CD4-positive, alpha-beta T cell treated with Interleukin-2 at 100 ng/mL for 4 hours (primary cell): ENCODE data around the gene IFITM10.

ENCODE experiments used
- DNase-seq: peaks from one replicate; pipeline ENCODE4 v3.0.0-alpha.2; 2020; ENCODE audit warnings: low spot score

IFITM10 gene

GRCh38 chr11:1750481-1750839, at the start of gene IFITM10:
TSS of gene IFITM10 (minus strand) at chr11:1750595. CDS start at chr11:1750442, 153 bp downstream.
- DNase-seq = no peak

DNA sequence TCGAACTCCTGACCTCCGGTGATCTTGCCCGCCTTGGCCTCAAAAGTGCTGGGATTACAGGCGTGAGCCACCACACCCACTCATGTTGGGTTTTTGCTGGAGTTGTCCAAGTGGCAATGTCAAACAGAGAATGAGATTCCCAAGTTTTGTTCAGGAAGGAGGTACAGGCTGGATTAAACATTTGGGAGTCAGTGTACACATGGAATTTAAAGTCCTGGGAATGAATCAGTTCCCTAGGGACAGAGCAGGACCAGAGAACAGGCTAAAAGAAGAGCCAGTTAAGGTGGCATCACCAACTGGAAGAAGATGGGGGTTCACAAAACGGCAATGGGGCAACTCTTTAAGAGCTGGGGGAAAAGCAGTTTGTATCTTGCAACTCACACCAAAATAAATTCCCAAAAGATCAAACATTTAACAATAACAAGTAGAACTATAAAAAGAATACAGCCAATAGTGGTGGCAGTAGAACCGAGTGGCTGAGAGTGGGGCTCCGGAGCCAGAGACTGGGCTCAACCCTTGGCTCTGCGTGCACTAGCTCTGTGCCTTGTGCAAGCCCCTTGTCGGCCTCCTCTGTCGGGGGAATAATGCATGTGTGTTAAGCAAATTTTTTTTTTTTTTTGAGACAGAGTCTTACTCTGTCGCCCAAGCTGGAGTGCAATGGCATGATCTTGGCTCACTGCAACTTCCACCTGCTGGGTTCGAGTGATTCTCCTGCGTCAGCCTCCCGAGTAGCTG, 47.2 kb upstream of the IFITM10 start:
- DNase-seq = no peak

GRCh38 chr11:1796413-1797011, 46.1 kb upstream of the IFITM10 start:
- DNase-seq = no peak

- no peak for DNase-seq
Observed at GRCh38 chr11:1793081-1793480, 42.7 kb upstream of the IFITM10 start.

DNA sequence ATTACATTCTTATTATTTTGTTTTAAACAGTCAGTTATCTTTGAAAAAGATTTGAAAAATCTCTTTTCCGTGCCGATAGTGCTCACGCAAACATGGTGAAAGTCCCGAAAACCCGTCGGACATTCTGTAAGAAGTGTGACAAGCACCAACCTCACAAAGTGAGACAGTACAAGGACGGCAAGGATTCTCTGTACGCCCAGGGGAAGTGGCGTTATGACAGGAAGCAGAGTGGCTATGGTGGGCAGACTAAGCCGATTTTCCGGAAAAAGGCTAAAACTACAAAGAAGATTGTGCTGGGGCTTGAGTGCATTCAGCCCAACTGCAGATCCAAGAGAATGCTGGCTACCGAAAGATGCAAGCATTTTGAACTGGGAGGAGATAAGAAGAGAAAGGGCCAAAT, 42.1 kb upstream of the IFITM10 start:
- no peak for DNase-seq

GRCh38 chr11:1791912-1792311, 41.5 kb upstream of the IFITM10 start:
- no peak for DNase-seq

GRCh38 chr11:1786466-1786865, 36.1 kb upstream of the IFITM10 start:
- DNase-seq = no peak

- no peak for DNase-seq
Observed at GRCh38 chr11:1785749-1786413, 35.5 kb upstream of the IFITM10 start.

DNA sequence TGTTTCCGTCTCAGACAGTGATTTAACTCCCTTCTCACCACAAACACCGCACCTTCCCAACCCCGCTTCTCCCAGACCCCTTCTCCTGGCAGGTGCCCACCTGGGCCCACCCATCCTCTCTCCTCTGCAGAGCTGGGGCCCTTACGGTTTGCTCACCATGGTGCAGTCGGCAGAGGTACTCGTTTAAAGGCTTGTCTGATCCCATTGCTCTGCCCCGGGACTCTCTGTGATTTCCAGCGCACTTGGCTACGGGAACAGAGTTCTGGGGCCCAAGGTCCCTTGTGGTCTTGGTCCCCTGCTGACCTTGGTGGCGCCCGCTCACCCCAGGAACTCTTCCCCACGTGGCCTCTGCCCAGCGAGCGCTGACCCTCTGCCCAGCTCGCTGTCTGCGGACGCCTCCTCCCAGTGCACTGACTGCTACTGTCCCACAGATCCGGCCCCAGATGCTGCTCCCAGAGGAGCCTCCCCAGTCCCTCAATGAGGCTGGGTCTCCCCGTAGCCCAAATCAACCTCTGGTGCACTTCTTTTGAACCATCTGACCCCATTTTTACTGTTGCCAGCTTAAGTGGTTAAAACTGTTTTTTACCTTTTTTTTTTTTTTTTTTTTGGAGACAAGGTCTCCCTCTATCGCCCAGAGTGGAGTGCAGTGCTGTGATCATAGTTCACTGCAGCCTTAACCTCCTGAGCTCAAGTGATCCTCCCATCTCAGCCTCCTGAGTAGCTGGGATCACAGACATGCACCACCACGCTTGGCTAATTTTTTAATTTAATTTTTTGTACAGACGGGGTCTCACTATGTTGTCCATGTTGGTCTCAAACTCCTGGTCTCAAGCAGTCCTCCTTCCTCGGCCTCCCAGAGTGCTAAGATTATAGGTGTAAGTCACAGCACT, 34.6 kb upstream of the IFITM10 start:
- no peak for DNase-seq

DNA sequence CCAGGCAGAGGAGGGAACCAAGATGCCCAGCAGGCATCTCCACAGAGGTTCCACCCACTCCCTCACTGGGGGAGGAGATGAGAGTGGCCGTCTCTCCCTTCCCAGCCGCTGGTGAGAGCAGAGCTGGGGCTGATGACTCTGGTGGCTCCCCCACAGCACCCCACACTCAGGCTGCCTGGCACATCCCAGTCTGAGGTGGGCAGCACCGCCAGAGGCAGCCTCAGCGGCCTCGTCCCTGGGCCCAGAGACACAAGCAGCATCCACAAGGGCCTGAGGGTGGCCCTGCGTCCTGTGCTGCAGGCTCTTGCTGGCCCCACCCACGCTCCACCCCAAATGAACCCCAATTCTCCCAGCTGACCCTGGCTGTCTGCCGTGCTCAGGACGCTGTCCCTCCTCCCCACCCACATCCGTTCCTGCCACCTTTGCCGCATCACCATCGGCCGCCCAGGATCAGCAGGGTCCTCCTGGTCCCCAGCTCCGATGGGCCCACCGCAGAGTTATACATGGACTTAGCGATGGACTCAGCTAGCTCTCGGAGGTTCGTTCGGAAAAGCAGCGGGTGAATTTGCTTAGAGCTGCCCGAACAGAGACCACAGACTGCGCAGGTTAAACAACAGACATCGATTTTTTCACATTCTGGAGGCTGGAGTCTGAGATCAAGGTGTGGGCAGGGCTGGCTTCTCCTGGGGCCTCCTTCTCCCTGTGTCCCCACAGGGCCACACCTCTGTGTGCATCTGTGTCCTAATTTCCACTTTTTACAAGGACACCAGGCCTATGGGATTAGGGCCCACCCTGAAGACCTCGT, 33.5 kb upstream of the IFITM10 start:
- DNase-seq = no peak

GRCh38 chr11:1782831-1783724, 32.7 kb upstream of the IFITM10 start:
- no peak for DNase-seq

DNA sequence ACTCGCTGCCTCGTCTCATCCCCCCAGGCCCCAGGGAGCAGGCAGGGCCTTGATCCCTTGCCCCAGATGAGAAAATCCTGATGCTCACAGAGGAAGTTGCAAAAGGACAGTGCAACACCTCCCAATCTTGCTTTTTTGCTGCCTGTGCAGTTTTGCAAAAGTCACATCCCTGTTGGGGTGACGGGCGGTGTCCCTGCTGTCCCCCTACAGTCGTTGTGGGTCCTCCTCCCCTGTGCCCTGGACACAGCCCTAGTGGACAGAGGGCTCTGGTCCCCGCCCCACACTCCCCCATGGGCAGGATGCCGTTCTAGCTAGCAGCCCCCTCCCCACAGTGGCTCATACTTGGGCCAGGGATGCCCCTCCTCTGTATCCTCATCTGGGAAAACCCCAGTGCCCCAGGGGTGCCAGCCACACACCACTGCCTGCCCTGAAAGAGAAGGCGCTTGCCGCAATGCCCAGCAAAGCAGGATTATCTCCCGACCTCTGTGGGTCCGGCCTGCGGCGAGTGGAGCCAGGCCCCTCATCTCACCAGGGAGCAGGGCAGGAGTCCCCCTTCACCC, 31.7 kb upstream of the IFITM10 start:
- DNase-seq = no peak

DNA sequence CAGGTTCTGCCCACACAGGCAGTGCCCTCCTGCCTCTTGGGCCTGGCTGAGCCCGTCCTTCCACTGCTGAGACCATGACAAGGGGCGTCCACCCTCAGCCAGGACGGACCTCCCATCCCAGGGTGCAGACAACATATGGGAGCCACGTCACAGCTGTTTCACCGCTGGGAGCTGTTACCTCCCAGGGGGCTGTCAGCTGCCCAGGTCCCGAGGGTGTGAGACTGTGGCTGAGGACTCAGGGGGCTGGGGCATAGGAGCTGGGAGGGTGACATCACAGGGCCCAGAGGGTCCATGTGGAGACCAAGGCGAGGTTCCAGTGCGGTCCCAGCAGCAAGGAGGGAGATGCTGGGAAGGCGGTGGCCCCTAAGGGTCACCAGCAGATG, 31.2 kb upstream of the IFITM10 start:
- DNase-seq = no peak

DNA sequence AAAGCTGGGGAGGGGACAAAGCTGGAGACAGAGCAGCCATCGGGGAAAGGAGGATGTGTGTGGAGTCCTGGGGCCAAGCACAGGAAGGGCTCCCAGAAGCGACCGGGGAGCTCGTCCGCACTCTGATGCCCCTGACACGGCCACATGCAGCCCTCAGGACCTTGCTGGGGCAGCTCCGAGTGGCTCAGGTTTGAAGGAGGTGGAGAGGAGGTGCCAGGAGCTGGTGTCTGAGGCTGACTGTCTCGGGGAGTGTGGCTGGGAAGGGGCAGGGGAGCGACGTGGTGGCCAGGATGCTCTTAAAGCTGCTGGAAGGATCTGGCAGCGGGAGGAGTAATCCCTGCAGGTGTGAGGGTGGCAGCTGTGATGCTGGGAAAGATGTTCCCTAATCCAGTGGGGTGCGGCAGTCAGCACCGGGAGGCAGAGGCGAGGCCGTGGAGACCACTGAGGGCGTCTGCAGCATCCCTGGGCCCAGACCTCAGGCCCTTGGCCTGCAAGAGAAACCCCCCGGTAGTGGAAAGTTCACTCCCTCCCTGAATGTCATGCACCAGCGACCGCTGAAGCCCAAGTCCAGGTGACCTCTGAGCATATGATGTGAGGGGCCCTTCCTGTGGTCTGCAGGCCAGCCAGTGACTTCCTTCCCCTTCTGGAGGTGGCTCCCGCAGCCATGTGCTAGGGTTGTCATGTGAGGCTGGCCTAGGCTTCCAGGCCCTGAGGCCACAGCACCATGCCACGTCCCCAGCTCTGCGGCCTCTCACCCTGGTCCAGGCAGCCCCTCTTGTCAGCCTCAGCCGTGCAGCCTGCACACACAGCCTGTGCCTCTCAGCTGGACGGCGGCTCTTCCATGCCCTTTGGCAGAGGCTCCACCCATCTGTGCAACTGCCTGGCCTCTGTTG, 30.6 kb upstream of the IFITM10 start:
- DNase-seq = no peak

DNA sequence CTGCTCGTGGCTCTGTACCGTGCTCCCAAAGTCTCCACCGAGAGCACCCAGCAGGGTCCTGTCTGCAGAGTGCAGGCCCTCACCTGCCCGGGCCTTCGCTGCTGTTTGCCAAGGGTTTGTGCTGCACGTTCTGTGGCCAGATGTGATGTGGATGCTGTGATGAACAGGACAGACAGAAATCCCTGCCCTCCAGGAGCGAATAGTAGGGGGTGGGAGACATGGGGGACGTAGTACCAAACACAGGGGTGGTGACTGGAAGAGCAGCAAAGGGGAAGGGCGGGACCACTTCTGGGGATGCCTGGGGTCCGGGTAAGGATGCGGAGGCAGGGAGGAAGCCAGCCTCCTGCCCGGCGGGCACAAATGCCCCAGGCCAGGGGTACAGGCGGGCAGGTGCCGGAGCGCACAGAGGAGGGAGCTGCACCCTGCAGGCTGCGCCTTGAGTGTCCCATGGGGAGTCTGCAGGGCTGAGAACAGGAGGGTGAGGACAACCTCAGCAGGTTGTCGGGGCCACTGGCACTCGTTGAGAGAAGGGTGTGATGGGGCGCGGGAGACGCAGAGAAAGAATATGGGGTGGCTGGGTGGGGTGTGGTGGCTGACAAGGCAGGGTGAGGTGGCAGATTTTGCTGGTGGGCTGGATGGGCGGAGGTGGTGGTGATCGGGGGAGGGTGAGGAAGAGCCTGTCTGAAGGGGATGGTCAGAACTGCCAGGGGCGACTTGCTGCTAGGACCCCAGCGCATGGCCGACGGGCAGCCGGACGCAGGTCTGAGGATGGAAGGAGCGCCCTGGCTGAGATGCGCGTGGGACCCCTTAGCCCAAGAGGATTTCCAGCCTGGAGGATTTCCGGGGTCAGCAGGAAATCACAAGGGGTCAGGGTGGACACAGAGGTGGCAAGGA, 29.7 kb upstream of the IFITM10 start:
- no peak for DNase-seq

DNA sequence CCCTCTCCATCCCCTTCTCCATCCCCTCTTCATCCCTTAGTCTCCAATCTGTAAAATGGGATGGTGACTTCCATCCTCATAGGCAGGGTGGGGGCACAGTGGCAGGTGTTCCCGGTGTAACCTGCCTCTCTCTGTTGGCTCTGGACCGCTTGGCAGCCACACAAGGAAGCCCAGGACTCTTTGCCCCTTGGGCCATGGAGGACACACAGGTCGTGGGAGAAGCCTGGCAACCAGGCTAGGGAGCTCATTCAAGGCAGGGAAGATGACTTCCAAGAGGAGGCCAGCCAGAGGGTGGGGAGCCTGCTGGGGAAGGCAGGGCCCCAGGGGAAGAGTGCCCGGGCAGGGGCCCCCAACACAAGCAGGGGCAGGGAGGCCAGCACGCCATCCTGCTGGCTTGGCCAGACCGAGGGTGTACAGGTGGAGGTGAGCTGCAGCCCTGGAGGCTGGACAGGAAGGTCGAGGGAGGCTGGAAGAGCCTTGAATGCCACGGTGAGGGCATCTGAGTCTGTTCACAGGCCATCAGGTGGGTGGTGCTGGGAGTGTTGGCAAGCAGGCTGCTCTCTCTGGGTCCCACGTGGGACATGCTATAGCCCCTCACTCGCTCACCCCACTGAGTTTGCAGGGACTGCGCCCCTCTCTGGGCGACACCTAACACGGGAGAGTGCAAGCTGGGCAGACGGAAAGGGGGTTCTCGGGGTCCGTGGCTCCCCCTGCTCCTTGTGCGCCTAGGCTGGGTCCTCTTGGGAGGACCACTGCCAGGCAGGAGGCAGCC, 28.8 kb upstream of the IFITM10 start:
- no peak for DNase-seq

GRCh38 chr11:1778141-1778911, 27.9 kb upstream of the IFITM10 start:
- no peak for DNase-seq
